ENCODE measurements around the gene TFAP2A.

Gene TFAP2A

DNA sequence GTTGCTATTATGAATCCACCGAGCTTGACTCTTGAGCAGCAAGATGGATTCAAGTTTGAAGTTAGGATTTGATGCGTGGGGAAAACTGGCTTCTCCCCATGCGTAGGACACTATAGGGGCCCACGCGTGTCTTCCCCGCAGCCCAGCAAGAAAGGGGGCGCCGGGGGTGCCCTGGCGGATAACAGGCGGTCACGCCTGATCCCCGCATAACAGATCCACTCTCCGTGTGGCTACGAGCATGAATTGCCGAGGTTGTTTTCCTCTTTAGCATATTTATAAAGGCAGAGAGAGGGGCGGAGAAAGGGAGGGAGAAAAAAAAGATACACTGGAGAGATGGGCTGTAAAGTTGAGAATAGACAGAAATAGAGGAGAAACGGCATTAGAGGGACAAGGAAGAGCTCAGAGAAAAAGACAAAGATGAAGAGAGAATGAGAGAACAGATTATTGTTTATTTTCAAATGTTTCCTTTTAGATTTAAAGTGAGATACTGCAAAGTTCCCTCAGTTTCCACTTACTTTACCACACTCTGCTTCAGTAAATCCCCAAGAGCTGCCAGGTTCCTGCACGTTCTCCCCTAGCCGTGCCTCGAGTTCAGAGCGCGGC, 32.0 kb downstream of the TFAP2A start:
- DNase-seq (ENCODE audit: low read depth), result no peak

DNA sequence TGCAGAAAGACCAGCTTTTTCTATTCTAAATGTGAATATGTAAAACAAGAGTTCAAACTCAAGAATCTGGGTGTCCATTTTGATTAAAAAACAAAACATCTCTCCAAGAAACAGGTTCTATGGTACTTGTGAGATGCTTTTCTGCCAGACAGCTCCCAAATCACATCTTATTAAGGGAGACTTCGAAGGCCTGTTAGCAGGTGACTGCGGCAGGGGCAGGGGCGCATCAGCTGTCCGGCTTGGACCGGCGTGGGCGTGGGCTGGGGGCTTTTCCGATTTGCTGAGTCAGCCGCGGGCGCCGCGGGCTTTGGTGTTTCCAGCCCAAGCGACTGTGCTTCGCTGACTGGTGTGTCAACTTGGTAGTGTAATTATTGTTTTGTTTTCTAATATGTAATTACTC, 32.6 kb downstream of the TFAP2A start:
- no peak for DNase-seq (ENCODE audit: low read depth)

DNA sequence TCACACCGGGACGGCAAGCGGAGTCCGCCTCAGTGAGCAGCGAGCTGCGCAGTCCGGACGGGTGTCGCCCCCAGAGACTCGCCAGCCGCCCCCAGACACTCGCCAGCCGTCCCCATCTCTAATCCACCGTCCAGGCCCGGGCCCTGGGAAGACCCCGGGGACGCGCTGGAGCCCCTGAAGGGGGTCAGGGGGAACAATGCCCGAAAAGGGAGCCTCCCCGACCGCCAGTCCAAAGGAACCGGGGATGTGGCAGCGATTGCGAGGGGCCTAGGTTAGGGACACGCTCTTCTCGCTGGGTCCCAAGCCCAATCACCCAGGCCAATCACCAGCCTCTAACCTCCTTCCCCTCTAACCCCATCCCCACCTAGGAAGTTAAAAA, 33.1 kb downstream of the TFAP2A start:
- no peak for DNase-seq (ENCODE audit: low read depth)

DNA sequence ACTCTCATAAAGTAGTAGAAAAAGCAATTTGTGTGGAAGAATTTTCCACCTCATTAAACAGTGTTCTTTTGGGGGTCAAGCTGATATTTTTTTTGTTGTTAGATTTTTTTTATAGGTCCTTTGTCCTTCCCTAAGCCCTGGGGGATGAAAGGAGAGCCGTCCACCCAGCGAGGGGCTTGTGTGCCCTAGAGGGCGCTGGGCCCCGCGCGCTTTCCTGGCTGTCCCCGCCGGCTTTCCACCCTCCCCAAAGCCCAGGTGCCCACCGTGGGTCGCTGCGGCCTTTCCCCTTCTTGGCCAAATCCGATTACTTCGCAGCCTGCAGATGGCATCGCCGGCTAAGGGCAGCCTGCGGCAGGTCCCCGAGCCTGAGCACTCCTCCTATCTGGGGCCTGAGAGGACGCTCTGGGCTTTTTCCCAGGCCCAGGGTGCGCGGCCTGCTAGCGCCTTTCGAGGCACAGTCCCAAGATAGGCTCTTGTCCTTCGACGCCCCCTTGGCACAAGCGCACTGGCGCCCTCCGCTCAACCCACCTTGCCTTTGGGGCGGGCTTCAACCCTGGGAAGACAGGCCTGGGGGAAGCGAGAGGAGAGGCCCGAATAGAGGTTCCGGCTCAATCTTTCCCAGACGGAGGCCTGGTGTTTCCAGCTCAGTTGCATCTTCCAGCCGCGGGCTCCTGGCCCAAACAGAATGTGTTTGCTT, 33.6 kb downstream of the TFAP2A start:
- DNase-seq (ENCODE audit: low read depth), result no peak

DNA sequence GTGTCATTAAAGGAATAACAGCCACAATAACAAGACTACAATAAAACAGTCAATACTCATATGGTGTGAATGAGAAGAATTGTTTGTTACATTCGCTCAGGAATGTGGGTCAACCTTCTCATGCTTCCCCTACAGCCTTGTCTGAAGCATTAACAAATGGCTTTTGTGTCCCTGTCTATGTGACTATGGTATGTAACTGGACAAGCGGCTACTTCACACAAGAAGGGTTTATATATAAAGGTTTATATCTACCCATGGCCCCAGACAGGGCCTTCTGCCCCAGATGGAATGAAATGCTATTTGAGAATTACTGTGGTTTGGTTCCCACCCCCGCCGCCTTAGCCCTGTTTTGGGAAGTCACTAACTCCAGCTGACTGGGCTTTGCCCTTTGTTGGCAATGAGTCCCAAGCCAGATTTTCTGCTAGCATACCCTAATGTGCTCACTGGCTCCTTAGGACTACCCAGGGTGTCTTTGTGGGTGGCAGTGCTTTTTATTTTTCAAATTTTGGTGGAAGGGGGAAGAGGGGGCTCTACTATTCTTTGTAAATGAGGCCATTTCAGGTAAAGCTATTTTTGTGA, 39.4 kb downstream of the TFAP2A start:
- DNase-seq (ENCODE audit: low read depth), result no peak

DNA sequence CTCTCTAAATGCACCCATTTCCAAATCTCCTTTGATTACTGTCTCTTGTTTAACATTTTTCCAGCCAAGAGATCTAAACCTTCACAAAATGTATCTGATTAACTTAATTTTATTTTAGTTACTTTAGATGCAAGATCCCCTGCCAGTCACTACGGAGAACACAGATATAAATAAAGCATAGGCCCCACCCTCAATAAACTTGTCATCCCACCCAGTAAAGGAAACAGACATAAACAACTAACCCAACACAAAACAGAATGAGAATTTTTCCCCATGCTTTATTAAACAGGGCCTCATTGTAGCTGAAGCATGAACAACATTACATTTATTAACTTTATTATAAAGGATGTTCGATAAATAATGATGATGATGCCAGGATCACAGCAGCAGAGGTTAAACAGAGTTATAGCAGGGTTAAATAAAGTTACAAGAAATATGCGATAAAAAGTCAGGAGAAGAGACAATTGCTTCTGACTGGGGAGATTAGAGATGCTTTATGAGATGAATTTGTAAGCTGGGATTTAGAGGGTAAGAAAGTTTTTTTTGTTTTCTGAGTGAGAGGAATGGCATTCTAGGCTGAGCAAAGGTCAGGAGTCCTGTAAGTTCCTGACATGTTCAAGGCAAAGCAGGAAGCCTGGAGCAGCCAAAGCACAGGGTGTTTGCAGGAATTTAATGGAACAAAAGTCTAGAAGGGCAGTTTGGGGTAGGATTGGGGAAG, 41.1 kb downstream of the TFAP2A start:
- DNase-seq (ENCODE audit: low read depth), result no peak

DNA sequence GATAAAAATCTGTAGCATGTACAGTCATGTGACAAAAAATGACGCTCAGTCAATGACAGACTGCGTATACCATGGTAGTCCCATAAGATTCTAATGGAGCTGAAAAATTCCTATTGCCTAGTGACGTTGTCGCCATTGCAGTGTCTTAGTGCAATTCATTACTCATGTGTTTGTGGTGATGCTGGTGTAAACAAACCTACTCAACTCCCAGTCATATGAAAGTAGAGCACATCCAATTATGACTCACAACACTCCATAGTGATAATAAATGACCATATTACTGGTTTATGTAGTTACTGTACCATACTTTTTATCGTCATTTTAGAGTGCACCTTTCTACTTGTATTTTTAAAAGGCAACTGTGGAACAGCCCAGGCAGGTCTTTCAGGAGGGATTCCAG, 45.0 kb downstream of the TFAP2A start:
- DNase-seq (ENCODE audit: low read depth), result no peak

DNA sequence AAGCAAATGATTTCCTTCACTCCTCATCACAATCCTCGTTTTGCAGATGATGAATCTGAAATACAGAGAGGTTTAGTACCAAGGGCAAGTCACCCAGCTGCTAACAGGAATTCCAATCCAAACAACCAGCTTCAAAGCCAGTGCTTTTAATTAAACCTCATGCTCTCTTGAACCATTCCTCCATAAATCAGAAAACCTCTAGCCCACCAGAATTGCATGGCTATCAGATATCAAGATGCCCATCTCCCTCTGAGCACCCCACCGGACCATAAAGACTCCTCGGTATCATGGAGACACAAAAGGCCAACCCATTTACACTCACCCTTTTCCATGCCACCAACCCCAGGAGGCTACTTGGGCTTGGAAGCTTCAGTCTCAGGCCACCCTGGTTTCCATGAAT, 46.0 kb downstream of the TFAP2A start:
- no peak for DNase-seq (ENCODE audit: low read depth)

DNA sequence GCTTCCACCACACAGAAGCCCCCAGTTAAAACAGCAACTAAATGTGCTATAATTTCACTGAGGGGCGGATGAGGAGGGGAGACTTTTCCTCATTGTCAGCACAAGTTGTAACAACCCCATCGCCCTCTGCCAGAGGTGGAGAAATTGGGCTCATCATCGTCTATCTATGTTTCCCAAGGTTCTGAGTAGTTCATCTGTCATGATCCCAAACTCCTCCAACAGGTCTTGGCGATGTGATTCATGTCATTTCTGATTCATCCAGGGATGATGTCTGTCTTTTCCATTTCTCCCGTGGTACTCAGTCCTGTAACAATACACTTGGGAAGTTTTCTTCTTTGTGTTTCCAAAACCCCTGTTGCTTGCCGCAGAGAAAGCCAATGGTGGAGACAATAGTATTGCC, 51.0 kb downstream of the TFAP2A start:
- DNase-seq (ENCODE audit: low read depth), result no peak

DNA sequence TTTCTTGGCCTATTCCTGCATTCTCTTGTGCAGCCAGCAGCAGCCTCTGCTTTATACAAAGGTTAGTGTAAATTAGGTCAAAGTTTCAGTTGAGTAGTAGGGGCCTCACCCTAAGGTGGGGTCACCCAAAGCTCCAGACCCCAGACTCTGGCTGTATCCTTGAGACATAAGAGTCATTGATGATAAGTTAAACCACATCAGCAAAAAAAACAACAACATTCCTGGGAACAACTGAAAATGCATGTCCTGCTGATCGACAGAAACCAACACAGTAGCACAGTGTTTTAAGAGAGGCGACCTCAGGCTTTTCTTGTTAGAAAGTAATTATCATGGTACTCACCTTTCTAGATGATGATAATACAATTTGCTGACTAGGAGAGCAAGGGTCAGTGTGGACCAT, 52.6 kb downstream of the TFAP2A start:
- DNase-seq (ENCODE audit: low read depth), result no peak

DNA sequence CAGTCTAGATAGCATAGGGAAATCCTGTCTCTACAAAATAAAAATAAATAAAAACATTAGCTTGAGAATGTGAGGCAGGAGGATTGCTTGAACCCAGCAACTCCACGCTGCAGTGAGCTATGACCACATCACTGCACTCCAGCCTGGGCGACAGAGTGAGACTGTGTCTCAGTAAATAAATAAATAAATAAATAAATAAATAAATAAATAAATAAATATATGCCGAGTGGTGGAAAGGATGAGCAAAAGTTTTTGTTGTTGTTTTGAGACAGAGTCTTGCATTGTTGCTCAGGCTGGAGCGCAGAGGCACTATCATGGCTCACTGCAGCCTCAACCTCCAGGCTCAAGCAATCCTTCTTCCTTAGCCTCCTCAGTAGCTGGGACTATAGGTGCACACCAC, 53.4 kb downstream of the TFAP2A start:
- DNase-seq (ENCODE audit: low read depth), result no peak

DNA sequence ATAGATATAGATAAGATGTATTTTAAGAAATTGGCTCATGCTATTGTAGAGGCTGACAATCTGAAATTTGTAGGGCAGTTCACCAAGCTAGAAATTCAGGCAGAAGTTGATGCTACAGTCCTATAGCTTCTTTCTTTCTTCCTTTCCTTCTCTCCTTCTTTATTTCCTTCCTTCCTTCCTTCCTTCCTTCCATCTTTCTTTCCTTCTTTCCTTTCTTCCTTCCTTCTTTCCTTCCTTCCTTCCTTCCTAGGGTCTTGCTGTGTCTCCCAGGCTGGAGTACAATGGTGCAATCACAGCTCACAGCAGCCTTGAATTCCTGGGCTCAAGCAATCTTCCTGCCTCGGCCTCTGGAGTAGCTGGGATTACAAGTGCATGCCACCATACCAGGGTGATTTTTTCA, 55.3 kb downstream of the TFAP2A start:
- DNase-seq (ENCODE audit: low read depth), result no peak

DNA sequence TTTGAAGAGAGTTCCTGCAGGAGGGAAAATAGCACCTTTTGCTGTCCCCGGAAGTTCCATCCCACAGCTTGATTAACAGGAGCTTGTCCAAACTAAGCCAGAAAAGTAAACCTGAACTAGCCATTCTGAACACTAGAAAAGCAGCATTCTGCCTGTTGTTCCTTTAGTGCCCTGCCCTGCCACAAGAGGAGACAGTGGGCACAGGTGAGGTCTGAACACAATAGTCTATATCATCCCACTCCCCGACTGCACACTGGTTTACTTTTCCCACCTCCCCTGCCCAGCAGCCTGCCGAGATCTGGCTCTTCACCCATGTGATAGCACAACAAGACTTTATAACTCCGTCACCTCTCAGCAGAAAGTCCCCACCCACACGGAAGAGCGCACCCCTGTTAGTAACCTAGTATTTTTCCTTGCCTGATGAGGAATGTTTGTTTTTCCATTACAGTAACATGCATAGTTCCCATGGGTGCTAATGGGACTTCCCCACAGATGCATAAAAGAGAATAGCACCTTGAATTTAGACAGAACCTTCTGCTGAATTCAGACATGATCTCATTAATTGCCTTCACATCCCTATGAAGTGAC, 59.7 kb downstream of the TFAP2A start:
- no peak for DNase-seq (ENCODE audit: low read depth)

DNA sequence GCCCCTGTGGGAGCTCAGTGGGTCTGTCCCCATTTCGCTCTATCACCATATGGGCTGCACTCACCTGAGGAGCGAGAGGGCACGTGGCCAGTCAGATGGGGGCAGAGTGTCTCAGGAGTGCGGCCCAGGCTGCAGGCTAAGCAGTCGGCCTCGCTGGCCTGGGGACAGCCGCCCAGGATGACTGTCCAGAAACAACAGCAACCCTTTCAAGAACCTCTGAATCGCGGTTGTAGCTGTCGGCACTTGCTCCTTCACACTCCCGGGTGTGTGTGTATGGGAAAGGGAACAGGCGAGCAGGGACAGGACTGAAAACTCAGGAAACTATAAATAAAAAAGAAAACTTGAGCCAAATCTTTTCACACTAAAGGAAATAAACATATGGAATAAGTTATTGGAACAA, 63.1 kb downstream of the TFAP2A start:
- DNase-seq (ENCODE audit: low read depth), result no peak

DNA sequence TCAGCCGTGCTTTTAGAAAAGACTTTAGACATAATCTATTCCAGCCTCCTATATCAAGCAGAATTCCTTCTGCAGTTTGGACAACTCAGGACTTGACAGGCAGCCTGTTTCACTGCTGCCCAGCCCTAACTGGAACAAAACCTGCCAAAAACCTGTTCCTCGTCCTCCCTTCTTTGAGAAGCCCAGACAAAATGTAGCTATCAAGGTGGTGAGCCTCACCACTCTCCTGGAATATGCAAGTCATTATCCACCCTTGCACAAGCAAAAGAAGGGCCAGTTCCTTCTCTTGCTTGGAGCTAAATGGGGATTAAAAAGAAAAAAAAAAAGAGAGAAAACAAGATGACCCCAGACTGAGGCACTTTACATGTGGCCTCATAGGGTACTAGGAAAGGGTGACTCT, 64.2 kb downstream of the TFAP2A start:
- DNase-seq (ENCODE audit: low read depth), result no peak

DNA sequence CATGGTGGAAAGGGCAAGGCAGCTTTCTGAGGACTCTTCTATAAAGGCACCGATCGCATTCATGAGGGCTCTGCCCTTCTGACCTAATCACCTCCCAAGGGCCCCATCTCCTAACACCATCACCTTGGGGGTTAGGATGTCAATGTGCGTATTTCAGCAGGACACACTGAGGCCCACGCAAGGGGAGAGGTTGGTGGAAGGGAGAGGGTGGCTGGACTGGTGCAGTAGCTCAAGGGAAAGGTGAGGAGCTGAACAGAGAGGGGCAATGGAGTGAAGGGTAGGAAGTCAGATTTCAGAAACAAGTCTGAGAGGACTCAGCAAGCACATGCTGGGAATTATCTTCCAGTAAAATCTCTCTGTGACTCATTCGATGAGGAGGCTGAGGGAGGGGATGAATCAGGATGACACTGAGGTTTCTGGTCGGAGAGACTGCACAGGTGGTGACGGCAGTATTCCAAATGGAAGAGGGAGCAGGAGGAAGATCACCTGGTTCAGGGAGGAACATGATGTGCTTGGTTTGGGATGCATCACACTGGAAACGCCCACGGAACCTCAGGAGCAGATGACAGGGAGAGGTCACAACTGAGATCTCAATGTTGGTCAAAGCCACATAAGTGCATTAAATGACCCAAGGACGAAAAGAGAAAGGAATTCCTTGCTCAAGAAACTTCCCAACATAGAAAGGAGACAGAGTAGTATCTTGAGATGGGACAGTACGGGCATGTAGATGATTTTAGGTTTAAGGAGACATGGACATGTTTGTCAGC, 67.1 kb downstream of the TFAP2A start:
- DNase-seq (ENCODE audit: low read depth), result no peak

Measured in CMK (cell line).